Left ventricle myocardium inferior (tissue), 1 donor: Measurements from ENCODE around the gene PNPLA3. TPM values are rescaled to one million over a fixed set of nuclear protein-coding genes. Genes with fewer than 3 reads are reported as not detected.

Source experiments
- DNase-seq: peaks from one replicate; pipeline ENCODE4 v3.0.0-alpha.2; 2020
- H3K27ac ChIP-seq: fragments of 200-600 bp; replicated peaks from 2 replicates; pipeline ENCODE4 v1.8.0; 2021
- H3K27me3 ChIP-seq: fragments of 200-600 bp; 2 replicates; pipeline ENCODE4 v1.8.0; 2021; ENCODE audit warnings: low read depth
- H3K36me3 ChIP-seq: fragments of 200-600 bp; 2 replicates; pipeline ENCODE4 v1.8.0; 2021
- H3K4me1 ChIP-seq: fragments of 200-600 bp; 2 replicates; pipeline ENCODE4 v1.8.0; 2021
- H3K4me3 ChIP-seq: fragments of 200-600 bp; 2 replicates; pipeline ENCODE4 v1.8.0; 2021; ENCODE audit warnings: mild to moderate bottlenecking, moderate library complexity
- H3K9me3 ChIP-seq: fragments of 200-600 bp; replicated peaks from 2 replicates; pipeline ENCODE4 v1.8.0; 2021
- CTCF ChIP-seq: fragments of 200-600 bp; IDR thresholded peaks from 2 replicates; pipeline ENCODE4 v1.8.0; 2021; ENCODE audit warnings: antibody characterized with exemption, mild to moderate bottlenecking, borderline replicate concordance
- intact Hi-C: fragments of 100-400 bp; cut with micrococcal nuclease; formaldehyde crosslinking; loops from one replicate; pipeline ENCODE4 v1.11.0; 2022
- total RNA-seq: library from RNA; stranded (reverse); fragmentation: NEBNext Ultra II Directional; extraction: Animal tissue kit (Norgen Biotek cat#: 25700); gene quantifications from one replicate; pipeline ENCODE4 v1.2.1, GENCODE V29; 2021
- donor health status: DM: no; HTN: yes; CAD: no; lungs with severe emphysema.

PNPLA3 gene
- total RNA-seq, 1 donor from 2014 or later = not detected

- H3K27me3 ChIP-seq = no peaks in the 10 kb centered on the region
- H3K4me1 ChIP-seq = peaks cover 35% of the 10 kb centered on the region
- no peak for DNase-seq
- TF ChIP-seq CTCF = no peak
- no peak overlapping the region for H3K4me3 ChIP-seq
- intact Hi-C loops = loop anchor here (5.0 kb wide), 1 partner anchor 636 kb away; no protein-coding TSS in a partner anchor
- H3K27ac ChIP-seq = no peak overlapping the region
- no peaks in the 10 kb centered on the region for H3K9me3 ChIP-seq
- H3K36me3 ChIP-seq = peaks cover 85% of the 10 kb centered on the region
Observed at GRCh38 chr22:43991316-43992020, 67.9 kb downstream of the PNPLA3 start.

- Histone ChIP-seq H3K27me3 (no peaks in the 10 kb centered on the region), H3K9me3 (no peaks in the 10 kb centered on the region), H3K27ac (no peak overlapping the region), H3K4me1 (peaks cover 35% of the 10 kb centered on the region), H3K4me3 (no peak overlapping the region), H3K36me3 (peaks cover 84% of the 10 kb centered on the region)
- DNase-seq = no peak
- intact Hi-C loops = loop anchor here (5.0 kb wide), 1 partner anchor 635 kb away; no protein-coding TSS in a partner anchor
- TF ChIP-seq CTCF = no peak
Observed at GRCh38 chr22:43992331-43992821, 68.8 kb downstream of the PNPLA3 start.

- H3K36me3 ChIP-seq = peaks cover 82% of the 10 kb centered on the region
- no peaks in the 10 kb centered on the region for H3K27me3 ChIP-seq
- intact Hi-C loops = loop anchor here (5.0 kb wide), 1 partner anchor 634 kb away; no protein-coding TSS in a partner anchor
- H3K4me3 ChIP-seq = no peak overlapping the region
- TF ChIP-seq CTCF = peak; percentile 99
- peak overlapping the region; percentile 28 for H3K27ac ChIP-seq
- peaks cover 42% of the 10 kb centered on the region for H3K4me1 ChIP-seq
- peak; percentile 45 for DNase-seq
- H3K9me3 ChIP-seq = no peaks in the 10 kb centered on the region
Observed at GRCh38 chr22:43993072-43993760, 69.6 kb downstream of the PNPLA3 start.

- no peak for DNase-seq
- no peak overlapping the region for H3K4me3 ChIP-seq
- no peaks in the 10 kb centered on the region for H3K27me3 ChIP-seq
- peaks cover 81% of the 10 kb centered on the region for H3K36me3 ChIP-seq
- no peak for TF ChIP-seq CTCF
- H3K27ac ChIP-seq = peak overlapping the region; percentile 28
- H3K9me3 ChIP-seq = no peaks in the 10 kb centered on the region
- intact Hi-C loops = loop anchor here (5.0 kb wide), 1 partner anchor 633 kb away; no protein-coding TSS in a partner anchor
- peaks cover 46% of the 10 kb centered on the region for H3K4me1 ChIP-seq
Observed at GRCh38 chr22:43994006-43994405, 70.4 kb downstream of the PNPLA3 start.

- intact Hi-C loops = loop anchor here (5.0 kb wide), 1 partner anchor 633 kb away; no protein-coding TSS in a partner anchor
- Histone ChIP-seq H3K27me3 (no peaks in the 10 kb centered on the region), H3K9me3 (no peaks in the 10 kb centered on the region), H3K4me1 (peaks cover 49% of the 10 kb centered on the region), H3K36me3 (peaks cover 78% of the 10 kb centered on the region), H3K27ac (no peak overlapping the region), H3K4me3 (no peak overlapping the region)
- no peak for DNase-seq
- TF ChIP-seq CTCF = no peak
Observed at GRCh38 chr22:43994416-43994815, 70.8 kb downstream of the PNPLA3 start.
